HG03060 (cell line): Measurements from ENCODE around the gene MAP6.

ENCODE experiments used
- ATAC-seq: cut with Tn5 transposase; IDR thresholded peaks from one replicate; pipeline ENCODE4 v1.9.1; 2021; ENCODE audit warnings: low read depth, moderate number of reproducible peaks; ENCODE audit not compliant: unreplicated experiment

MAP6 gene

GRCh38 chr11:75557666-75558494, 111.0 kb downstream of the MAP6 start:
- ATAC-seq = no peak

GRCh38 chr11:75556275-75556674, 112.6 kb downstream of the MAP6 start:
- ATAC-seq = no peak

GRCh38 chr11:75555079-75555811, 113.6 kb downstream of the MAP6 start:
- ATAC-seq = no peak

GRCh38 chr11:75554258-75555022, 114.4 kb downstream of the MAP6 start:
- ATAC-seq = no peak

GRCh38 chr11:75553889-75554257, 115.0 kb downstream of the MAP6 start:
- no peak for ATAC-seq

GRCh38 chr11:75553182-75553581, 115.7 kb downstream of the MAP6 start:
- ATAC-seq = no peak

- ATAC-seq = no peak
Observed at GRCh38 chr11:75549370-75549958, 119.4 kb downstream of the MAP6 start.

- no peak for ATAC-seq
Observed at GRCh38 chr11:75548595-75549272, 120.1 kb downstream of the MAP6 start.

GRCh38 chr11:75547617-75548058, 121.2 kb downstream of the MAP6 start:
- ATAC-seq = no peak

- ATAC-seq = no peak
Observed at GRCh38 chr11:75547177-75547576, 121.7 kb downstream of the MAP6 start.

- no peak for ATAC-seq
Observed at GRCh38 chr11:75543806-75544205, 125.0 kb downstream of the MAP6 start.

- no peak for ATAC-seq
Observed at GRCh38 chr11:75542088-75542438, 126.8 kb downstream of the MAP6 start.

- ATAC-seq = no peak
Observed at GRCh38 chr11:75541193-75542087, 127.4 kb downstream of the MAP6 start.

GRCh38 chr11:75539459-75540334, 129.1 kb downstream of the MAP6 start:
- ATAC-seq = no peak

GRCh38 chr11:75538150-75538942, 130.5 kb downstream of the MAP6 start:
- ATAC-seq = no peak

GRCh38 chr11:75537740-75538139, 131.1 kb downstream of the MAP6 start:
- ATAC-seq = no peak
